Omental fat pad (tissue), 4 donors: ENCODE measurements around the gene STK16. TPM values are rescaled to one million over a fixed set of nuclear protein-coding genes. Genes with fewer than 3 reads are reported as not detected.

Experiments
- ATAC-seq: fragments of 150-250 bp; one replicate; pipeline ENCODE4 v1.9.1; 2016; ENCODE audit warnings: mild to moderate bottlenecking, moderate library complexity; ENCODE audit not compliant: low FRiP score
- DNase-seq: peaks from one replicate; pipeline ENCODE4 v3.0.0-alpha.2; 2019; ENCODE audit warnings: low spot score
- total RNA-seq, 4 donors: library from RNA; depleted of rRNA; stranded (reverse); fragments of >200 nt; gene quantifications; one replicate each; pipeline ENCODE4 v1.1.0, GENCODE V29; 2016
- TF ChIP-seq, protein P1 (sequence below), 3 donors: fragments of 450-650 bp; IDR thresholded peaks; one replicate each; pipeline ENCODE4 v1.5.1; 2016 to 2017; ENCODE audit warnings: antibody characterized with exemption in 3 of 3, mild to moderate bottlenecking in 3 of 3, moderate library complexity in 2 of 3

The STK16 gene
- total RNA-seq, 4 donors from 2014 or later: 9.8 to 18.9 (median 12.5) TPM

DNA sequence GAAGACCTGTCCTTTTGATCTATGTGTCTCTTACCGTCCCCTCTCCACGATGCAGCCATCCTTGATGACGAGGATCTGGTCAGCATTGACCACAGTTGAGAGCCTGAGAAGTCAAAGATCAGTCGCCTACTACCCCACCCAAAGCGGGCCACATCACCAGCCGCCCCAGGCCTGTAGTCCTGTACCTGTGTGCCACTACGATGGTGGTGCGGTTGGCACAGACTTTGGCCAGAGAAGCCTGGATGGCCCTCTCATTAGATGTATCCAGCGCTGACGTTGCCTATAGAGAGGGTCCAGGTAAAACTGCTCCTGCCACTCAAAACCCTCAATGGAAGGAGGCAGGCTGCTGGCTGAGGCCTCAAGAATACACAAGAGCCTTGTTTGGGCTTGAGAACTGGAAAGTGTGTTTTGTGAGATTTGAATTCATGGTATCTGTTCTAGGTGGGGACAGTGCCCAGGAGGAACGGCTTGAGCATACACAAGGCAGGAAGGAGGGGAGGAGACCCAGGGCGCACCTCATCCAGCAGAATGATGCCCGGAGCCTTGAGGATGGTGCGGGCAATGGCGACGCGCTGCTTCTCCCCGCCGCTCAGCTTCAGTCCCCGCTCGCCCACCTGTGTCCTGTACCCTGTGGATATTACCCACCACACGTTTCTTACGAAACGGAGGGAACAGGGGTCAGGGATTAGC lies 34.9 kb upstream of the STK16 start:
- ATAC-seq (no peak), DNase-seq (no peak)
- TF ChIP-seq, protein P1, sequence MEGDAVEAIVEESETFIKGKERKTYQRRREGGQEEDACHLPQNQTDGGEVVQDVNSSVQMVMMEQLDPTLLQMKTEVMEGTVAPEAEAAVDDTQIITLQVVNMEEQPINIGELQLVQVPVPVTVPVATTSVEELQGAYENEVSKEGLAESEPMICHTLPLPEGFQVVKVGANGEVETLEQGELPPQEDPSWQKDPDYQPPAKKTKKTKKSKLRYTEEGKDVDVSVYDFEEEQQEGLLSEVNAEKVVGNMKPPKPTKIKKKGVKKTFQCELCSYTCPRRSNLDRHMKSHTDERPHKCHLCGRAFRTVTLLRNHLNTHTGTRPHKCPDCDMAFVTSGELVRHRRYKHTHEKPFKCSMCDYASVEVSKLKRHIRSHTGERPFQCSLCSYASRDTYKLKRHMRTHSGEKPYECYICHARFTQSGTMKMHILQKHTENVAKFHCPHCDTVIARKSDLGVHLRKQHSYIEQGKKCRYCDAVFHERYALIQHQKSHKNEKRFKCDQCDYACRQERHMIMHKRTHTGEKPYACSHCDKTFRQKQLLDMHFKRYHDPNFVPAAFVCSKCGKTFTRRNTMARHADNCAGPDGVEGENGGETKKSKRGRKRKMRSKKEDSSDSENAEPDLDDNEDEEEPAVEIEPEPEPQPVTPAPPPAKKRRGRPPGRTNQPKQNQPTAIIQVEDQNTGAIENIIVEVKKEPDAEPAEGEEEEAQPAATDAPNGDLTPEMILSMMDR (IDR thresholded peaks at IDR 0.05): no peak

DNA sequence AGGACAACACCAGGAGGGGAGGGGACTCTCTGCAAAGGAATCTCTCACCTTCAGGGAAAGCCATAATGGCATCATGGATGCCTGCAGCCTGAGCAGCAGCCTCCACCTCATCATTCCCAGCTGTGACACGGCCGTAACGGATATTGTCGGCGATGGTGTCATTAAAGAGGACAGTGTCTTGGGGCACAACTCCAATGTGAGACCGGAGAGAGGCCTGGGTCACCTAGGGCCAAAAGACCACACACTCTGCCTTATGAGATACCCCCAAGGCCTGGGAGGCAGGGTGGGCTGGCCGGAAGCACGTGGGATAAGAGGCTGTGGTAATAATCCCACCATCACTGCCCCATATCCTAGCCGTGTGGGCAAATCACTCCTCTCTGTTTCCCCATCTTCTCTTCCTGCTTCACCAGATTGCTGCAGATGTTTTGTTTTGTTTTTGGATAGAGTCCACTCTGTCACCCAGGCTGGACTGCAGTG lies 34.4 kb upstream of the STK16 start:
- TF ChIP-seq, protein P1 (IDR thresholded peaks at IDR 0.05): no peak
- no peak for ATAC-seq
- no peak for DNase-seq

DNA sequence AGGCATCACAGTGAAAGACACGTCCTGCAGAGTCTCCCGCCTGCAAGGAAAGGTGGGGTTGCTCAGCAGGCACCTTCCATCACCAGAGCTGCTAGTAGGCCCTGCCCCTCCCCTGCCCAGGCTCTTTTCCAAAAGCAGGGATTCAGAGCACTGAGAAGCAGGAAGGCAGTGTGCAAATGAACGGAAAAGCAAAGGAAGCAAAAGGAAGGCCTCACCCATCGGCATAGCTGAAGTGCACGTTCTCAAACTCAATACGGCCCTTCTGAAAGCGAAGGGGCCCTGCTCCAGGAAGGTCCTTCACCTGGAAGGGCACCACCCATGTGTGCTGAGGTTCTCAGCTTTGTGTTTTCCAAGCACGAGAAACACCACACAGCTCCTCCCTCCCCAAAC lies 32.3 kb upstream of the STK16 start:
- TF ChIP-seq, protein P1 (IDR thresholded peaks at IDR 0.05): no peak
- DNase-seq: no peak
- ATAC-seq: no peak

DNA sequence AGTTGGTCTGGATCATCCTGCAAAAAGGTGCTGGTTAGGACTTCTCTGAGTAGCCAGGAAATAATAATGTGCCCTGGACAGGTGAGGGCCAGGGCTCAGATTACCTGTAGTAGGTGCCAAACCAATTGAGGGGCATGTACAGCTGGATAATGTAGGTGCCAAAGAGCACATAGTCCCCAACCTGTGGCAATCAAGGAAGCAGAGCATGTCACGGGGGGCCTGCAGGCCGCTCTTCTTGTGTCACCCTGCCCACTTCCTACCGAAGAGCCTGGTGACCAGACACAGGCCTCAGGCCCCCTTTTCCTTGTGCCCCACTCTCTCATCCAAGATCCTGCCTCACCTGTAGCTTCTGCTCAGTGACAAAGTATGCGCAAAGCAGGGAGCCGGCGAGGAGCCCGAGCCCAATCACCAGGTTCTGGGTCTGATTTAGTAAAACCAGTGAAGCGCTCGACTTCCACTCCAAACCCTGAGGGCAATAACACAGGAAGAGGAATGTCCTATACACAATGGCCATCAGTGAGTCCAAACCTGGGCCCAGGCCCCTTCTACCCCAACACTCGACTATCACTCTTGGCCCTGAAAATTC lies 31.7 kb upstream of the STK16 start:
- TF ChIP-seq, protein P1 (IDR thresholded peaks at IDR 0.05): no peak
- no peak for ATAC-seq
- no peak for DNase-seq

DNA sequence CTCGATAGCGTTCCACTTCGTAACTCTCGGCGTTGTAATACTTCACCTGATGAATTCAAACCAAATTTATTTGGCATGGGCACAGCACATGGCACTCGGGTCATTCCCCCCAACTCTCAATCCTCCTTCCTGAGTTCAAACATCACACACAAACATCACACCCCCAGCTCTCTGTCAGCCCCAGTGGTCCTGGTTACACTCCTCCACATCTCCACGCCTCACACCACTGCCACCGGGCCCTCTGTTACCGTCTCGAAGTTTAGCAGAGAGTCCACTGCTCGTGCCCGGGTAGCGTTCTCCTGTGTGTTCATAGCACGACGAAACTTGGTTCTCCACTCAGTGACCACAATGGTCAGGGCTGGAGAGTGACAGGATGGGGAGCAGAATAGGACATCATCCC lies 31.1 kb upstream of the STK16 start:
- TF ChIP-seq, protein P1 (IDR thresholded peaks at IDR 0.05): no peak
- no peak for DNase-seq
- ATAC-seq: no peak

DNA sequence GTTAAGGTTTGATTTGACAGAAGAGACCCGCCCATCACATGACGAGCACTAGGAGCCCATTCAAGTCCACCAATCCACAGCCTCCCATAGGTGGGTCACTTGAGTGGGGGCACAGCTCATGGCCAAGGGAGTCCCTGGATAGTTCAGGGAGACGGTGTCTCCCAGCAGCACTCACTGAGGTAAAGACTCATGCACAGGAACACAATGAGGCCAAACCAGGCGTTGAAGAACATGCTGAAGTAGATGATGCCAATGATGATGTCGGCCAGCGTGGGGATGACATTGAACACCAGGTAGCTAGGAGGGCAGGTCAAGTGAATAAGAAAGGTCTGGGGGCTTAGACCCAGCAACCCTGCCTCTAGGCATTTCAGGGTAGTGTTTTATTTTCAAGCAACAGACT lies 30.5 kb upstream of the STK16 start:
- TF ChIP-seq, protein P1 (IDR thresholded peaks at IDR 0.05): no peak
- DNase-seq (no peak), ATAC-seq (no peak)
